Natural killer cell (primary cell): ENCODE data around the gene SPAG8. TPM values are rescaled to one million over a fixed set of nuclear protein-coding genes. Genes with fewer than 3 reads are reported as not detected.

Experiments
- ATAC-seq, 3 donors: fragments of 150-1000 bp in 2 of 3; fragments of 200-7000 bp in 1 of 3; cut with Tn5 transposase; 1 replicate in 1 of 3; 2 replicates in 2 of 3; pipeline ENCODE4 v1.10.0; 2021; ENCODE audit warnings: mild to moderate bottlenecking in 2 of 3, moderate library complexity in 2 of 3
- DNase-seq, 2 donors: peaks; one replicate each; pipeline versions ENCODE4 v3.0.0 to v3.0.0-alpha.2; 2013 to 2021; ENCODE audit warnings: mixed read lengths in 1 of 2
- H3K27ac ChIP-seq: one replicate; pipeline ENCODE4 v1.5.1; 2013; ENCODE audit warnings: mild to moderate bottlenecking, low read length
- H3K27me3 ChIP-seq: one replicate; pipeline ENCODE4 v1.6.1; 2013; ENCODE audit warnings: low read length; ENCODE audit not compliant: control insufficient read depth, insufficient read depth
- H3K36me3 ChIP-seq: one replicate; pipeline ENCODE4 v1.6.1; 2013; ENCODE audit warnings: low read length; ENCODE audit not compliant: control insufficient read depth, insufficient read depth
- H3K4me1 ChIP-seq: one replicate; pipeline ENCODE4 v1.6.1; 2013; ENCODE audit warnings: low read length; ENCODE audit not compliant: control insufficient read depth, insufficient read depth
- H3K4me3 ChIP-seq: one replicate; pipeline ENCODE4 v1.5.1; 2013; ENCODE audit warnings: low read length
- H3K9me3 ChIP-seq: one replicate; pipeline ENCODE4 v1.6.1; 2013; ENCODE audit warnings: low read length; ENCODE audit not compliant: control insufficient read depth, insufficient read depth
- H3K27ac Mint-ChIP-seq, 2 donors: one replicate each; pipeline ENCODE4 v1.8.0; 2022; ENCODE audit warnings: mild to moderate bottlenecking in 2 of 2, mixed read lengths in 2 of 2, moderate library complexity in 1 of 2
- H3K27me3 Mint-ChIP-seq, 2 donors: one replicate each; pipeline ENCODE4 v1.8.0; 2022; ENCODE audit warnings: low read depth in 2 of 2, mixed read lengths in 2 of 2
- H3K36me3 Mint-ChIP-seq: one replicate; pipeline ENCODE4 v1.8.0; 2022; ENCODE audit warnings: mixed read lengths
- H3K4me1 Mint-ChIP-seq, 2 donors: one replicate each; pipeline ENCODE4 v1.8.0; 2022; ENCODE audit warnings: mixed read lengths in 2 of 2
- H3K4me3 Mint-ChIP-seq: one replicate; pipeline ENCODE4 v1.8.0; 2022; ENCODE audit warnings: mild to moderate bottlenecking, moderate library complexity, mixed read lengths
- H3K9me3 Mint-ChIP-seq, 2 donors: one replicate each; pipeline ENCODE4 v1.8.0; 2022; ENCODE audit warnings: mixed read lengths in 2 of 2
- CTCF ChIP-seq: fragments of 200-600 bp; IDR thresholded peaks from one replicate; pipeline ENCODE4 v1.8.0; 2022; ENCODE audit warnings: antibody characterized with exemption
- WGBS: methylation state at CpG from one replicate; pipeline ENCODE4 v1.1.7; 2013; ENCODE audit warnings: missing lambda C conversion rate; ENCODE audit not compliant: insufficient coverage; 5-methylcytosine and 5-hydroxymethylcytosine counted together
- intact Hi-C: fragments of 100-400 bp; cut with micrococcal nuclease; formaldehyde crosslinking; loops from one replicate; pipeline ENCODE4 v1.14.2; 2022
- total RNA-seq, 4 donors: library from RNA; stranded (reverse); fragments of 120-200 nt in 1 of 4; gene quantifications; one replicate each; pipeline versions ENCODE4 v1.2.3 to v1.2.4, GENCODE V29; 2013 to 2022

The SPAG8 gene
- total RNA-seq, 3 donors from 2014 or later (not counting 1 experiment from before 2014, with no cell fraction given): 2.0 to 2.4 (median 2.1) TPM

GRCh38 chr9:35790025-35790384 lies 22.1 kb downstream of the SPAG8 start:
- Histone ChIP-seq H3K27ac (no peak overlapping the region), H3K4me1 (no peaks in the 10 kb centered on the region), H3K9me3 (no peaks in the 10 kb centered on the region), H3K4me3 (no peak overlapping the region), H3K27me3 (no peaks in the 10 kb centered on the region), H3K36me3 (peaks cover 5% of the 10 kb centered on the region)
- intact Hi-C loops: loop anchor here (1.0 kb wide), 2 partner anchors 36 to 92 kb away; no protein-coding TSS in a partner anchor
- no peak overlapping the region for H3K4me3 Mint-ChIP-seq
- TF ChIP-seq CTCF: no peak
- peaks cover 0 to 9% of the 10 kb centered on the region in 2 donors for H3K27me3 Mint-ChIP-seq
- H3K4me1 Mint-ChIP-seq: peaks cover 0 to 18% of the 10 kb centered on the region in 2 donors
- H3K27ac Mint-ChIP-seq: no peak overlapping the region
- 54% methylated on average over 4 of the region's 4 CpGs for WGBS
- no peaks in the 10 kb centered on the region for H3K9me3 Mint-ChIP-seq
- no peaks in the 10 kb centered on the region for H3K36me3 Mint-ChIP-seq
- DNase-seq (no peak), ATAC-seq (no peak)

GRCh38 chr9:35789541-35789940 lies 22.5 kb downstream of the SPAG8 start:
- Histone ChIP-seq H3K27ac (no peak overlapping the region), H3K36me3 (peaks cover 6% of the 10 kb centered on the region), H3K4me3 (no peak overlapping the region), H3K4me1 (no peaks in the 10 kb centered on the region), H3K9me3 (no peaks in the 10 kb centered on the region), H3K27me3 (no peaks in the 10 kb centered on the region)
- Mint-ChIP-seq H3K27me3 (peaks cover 0 to 9% of the 10 kb centered on the region in 2 donors), H3K27ac (no peak overlapping the region), H3K4me1 (peaks cover 0 to 16% of the 10 kb centered on the region in 2 donors), H3K36me3 (no peaks in the 10 kb centered on the region), H3K9me3 (no peaks in the 10 kb centered on the region), H3K4me3 (no peak overlapping the region)
- intact Hi-C loops: no loop called here
- ATAC-seq (no peak), DNase-seq (no peak)
- TF ChIP-seq CTCF: no peak
- WGBS: 92% methylated on average over 1 of the region's 2 CpGs

GRCh38 chr9:35783418-35783817 lies 28.6 kb downstream of the SPAG8 start:
- intact Hi-C loops: no loop called here
- Mint-ChIP-seq H3K4me3 (no peak overlapping the region), H3K27ac (no peak overlapping the region), H3K36me3 (no peaks in the 10 kb centered on the region), H3K4me1 (no peaks in the 10 kb centered on the region), H3K9me3 (no peaks in the 10 kb centered on the region), H3K27me3 (no peaks in the 10 kb centered on the region)
- H3K27ac ChIP-seq: no peak overlapping the region
- TF ChIP-seq CTCF: no peak
- H3K27me3 ChIP-seq: no peaks in the 10 kb centered on the region
- H3K9me3 ChIP-seq: no peaks in the 10 kb centered on the region
- no peak overlapping the region for H3K4me3 ChIP-seq
- ATAC-seq: no peak
- peaks cover 6% of the 10 kb centered on the region for H3K36me3 ChIP-seq
- no peak for DNase-seq
- no peaks in the 10 kb centered on the region for H3K4me1 ChIP-seq

- Histone ChIP-seq H3K27me3 (no peaks in the 10 kb centered on the region), H3K36me3 (peaks cover 6% of the 10 kb centered on the region), H3K4me3 (no peak overlapping the region), H3K27ac (no peak overlapping the region), H3K9me3 (no peaks in the 10 kb centered on the region), H3K4me1 (no peaks in the 10 kb centered on the region)
- H3K4me1 Mint-ChIP-seq: no peaks in the 10 kb centered on the region
- WGBS: no CpG with 5 or more reads among the region's 2 CpGs
- H3K27me3 Mint-ChIP-seq: no peaks in the 10 kb centered on the region
- intact Hi-C loops: no loop called here
- H3K4me3 Mint-ChIP-seq: no peak overlapping the region
- H3K9me3 Mint-ChIP-seq: no peaks in the 10 kb centered on the region
- no peak for TF ChIP-seq CTCF
- H3K27ac Mint-ChIP-seq: no peak overlapping the region
- no peak for DNase-seq
- no peaks in the 10 kb centered on the region for H3K36me3 Mint-ChIP-seq
- no peak for ATAC-seq
Measured at GRCh38 chr9:35781066-35781465, 31.0 kb downstream of the SPAG8 start.
